HepG2 (cell line): Measurements from ENCODE around the gene EDNRB. TPM values are rescaled to one million over a fixed set of nuclear protein-coding genes. Genes with fewer than 3 reads are reported as not detected.

Experiments
- ATAC-seq: fragments of 200-7000 bp; cut with Tn5 transposase; 3 replicates; pipeline ENCODE4 v1.9.1; 2020; ENCODE audit warnings: mild to moderate bottlenecking, moderate library complexity
- BruUV-seq: library from RNA; stranded (reverse); fragments of 400-500 nt; replicated peaks from 2 replicates; lab custom pipeline; 2021; lab: Mats Ljungman, UMichigan
- CTCF ChIA-PET: fragments of 300-600 bp; formaldehyde crosslinking; extraction: SDS; loops from one replicate; lab custom pipeline; 2021; ENCODE audit warnings: low total read pairs, inconsistent platforms, low intra/inter-chr PET ratio; lab: Yijun Ruan, JAX
- POLR2A ChIA-PET: fragments of 350-600 bp; sonication (Branson Sonifier 250); formaldehyde crosslinking; loops from one replicate; lab custom pipeline; 2020; ENCODE audit warnings: antibody characterized with exemption, inconsistent platforms; lab: Yijun Ruan, JAX
- DNase-seq: peaks from one replicate; pipeline ENCODE4 v3.0.0-alpha.2; 2015; ENCODE audit warnings: low spot score
- FAIRE-seq: peaks from 3 replicates; lab custom pipeline; 2011; peaks lifted over from hg19 to GRCh38; lab: Jason Lieb, UNC
- H2AFZ ChIP-seq: one replicate; pipeline ENCODE4 v1.6.1; 2011; ENCODE audit warnings: low read length, inconsistent platforms
- H3K27ac ChIP-seq: fragments of 300-600 bp; 3 replicates; pipeline ENCODE4 v1.8.0; 2011; ENCODE audit warnings: mixed run types, mild to moderate bottlenecking, mixed read lengths, low read length, inconsistent platforms; ENCODE audit not compliant: insufficient read depth; ENCODE audit errors: extremely low read length
- H3K27me3 ChIP-seq, 2 experiments: fragments of 200-600 bp in 1 of 2; 2 replicates in 1 of 2; 3 replicates in 1 of 2; pipeline versions ENCODE4 v1.6.0 to v1.8.0; 2011; ENCODE audit warnings: low read length in 2 of 2, mild to moderate bottlenecking in 2 of 2, moderate library complexity in 2 of 2, inconsistent platforms in 1 of 2; ENCODE audit not compliant: insufficient read depth in 2 of 2, control insufficient read depth in 1 of 2
- H3K36me3 ChIP-seq, 2 experiments: fragments of 200-600 bp in 1 of 2; replicated peaks in 1 of 2; 2 replicates in 1 of 2; 3 replicates in 1 of 2; pipeline versions ENCODE4 v1.5.1 to v1.8.0; 2011; ENCODE audit warnings: low read length in 2 of 2, inconsistent platforms in 1 of 2; ENCODE audit not compliant: insufficient read depth in 2 of 2, control insufficient read depth in 1 of 2
- H3K4me1 ChIP-seq: 2 replicates; pipeline ENCODE4 v1.5.1; 2012; ENCODE audit warnings: low read length, inconsistent platforms; ENCODE audit not compliant: insufficient read depth
- H3K4me2 ChIP-seq: 2 replicates; pipeline ENCODE4 v1.6.0; 2011; ENCODE audit warnings: low read depth, low read length, inconsistent platforms
- H3K4me3 ChIP-seq, 3 experiments: fragments of 200-600 bp in 1 of 3; sonication (generic), shearing (Covaris generic) in 1 of 3; replicated peaks in 1 of 3; 2 replicates each; pipeline ENCODE4 v1.5.1; 2011 to 2016; ENCODE audit warnings: low read length in 3 of 3, inconsistent platforms in 2 of 3, low read depth in 2 of 3, mild to moderate bottlenecking in 2 of 3, control low read depth in 1 of 3, mixed read lengths in 1 of 3; ENCODE audit not compliant: insufficient read depth in 1 of 3
- H3K79me2 ChIP-seq: one replicate; pipeline ENCODE4 v1.6.1; 2011; ENCODE audit warnings: low read length, inconsistent platforms; ENCODE audit not compliant: insufficient read depth
- H3K9ac ChIP-seq: 2 replicates; pipeline ENCODE4 v1.6.0; 2011; ENCODE audit warnings: mild to moderate bottlenecking, low read depth, low read length, inconsistent platforms; ENCODE audit not compliant: insufficient read depth
- H3K9me3 ChIP-seq: 2 replicates; pipeline ENCODE4 v1.5.1; 2012; ENCODE audit warnings: mild to moderate bottlenecking, low read length
- H4K20me1 ChIP-seq: 2 replicates; pipeline ENCODE4 v1.6.0; 2011; ENCODE audit warnings: inconsistent platforms, mild to moderate bottlenecking, low read length, moderate library complexity; ENCODE audit not compliant: insufficient read depth
- CCDC6 ChIP-seq: sonication (generic); formaldehyde crosslinking; IDR thresholded peaks from 2 replicates; pipeline ENCODE4 v1.8.1; 2022; ENCODE audit warnings: mild to moderate bottlenecking, missing genetic modification reagents, moderate library complexity
- KDM1A ChIP-seq: IDR thresholded peaks from 2 replicates; pipeline ENCODE4 v1.6.1; 2016; ENCODE audit warnings: missing compliant biosample characterization
- PBX3 ChIP-seq: sonication (generic); formaldehyde crosslinking; IDR thresholded peaks from 2 replicates; pipeline ENCODE4 v1.8.1; 2023; ENCODE audit warnings: missing genetic modification reagents, inconsistent platforms, borderline replicate concordance
- POLR2AphosphoS5 ChIP-seq: IDR thresholded peaks from 2 replicates; pipeline ENCODE4 v1.6.1; 2012; ENCODE audit warnings: low read depth, low read length
- RFX5 ChIP-seq: IDR thresholded peaks from 2 replicates; pipeline ENCODE4 v1.6.1; 2011; ENCODE audit warnings: low read depth, low read length, improper control_type of control experiment
- SNAPC4 ChIP-seq: sonication (generic); formaldehyde crosslinking; IDR thresholded peaks from 2 replicates; pipeline ENCODE4 v1.4.0; 2020; ENCODE audit warnings: mild to moderate bottlenecking, missing genetic modification reagents
- TOPORS ChIP-seq: sonication (generic); formaldehyde crosslinking; IDR thresholded peaks from 2 replicates; pipeline ENCODE4 v1.8.0; 2023; ENCODE audit warnings: mild to moderate bottlenecking, missing genetic modification reagents
- ZBTB37 ChIP-seq: sonication (generic); formaldehyde crosslinking; IDR thresholded peaks from 2 replicates; pipeline ENCODE4 v1.4.0; 2020; ENCODE audit warnings: mild to moderate bottlenecking, missing genetic modification reagents
- ZBTB42 ChIP-seq: sonication (generic); formaldehyde crosslinking; IDR thresholded peaks from 2 replicates; pipeline ENCODE4 v1.5.0; 2020; ENCODE audit warnings: mild to moderate bottlenecking, missing genetic modification reagents
- ZNF235 ChIP-seq: sonication (generic); formaldehyde crosslinking; IDR thresholded peaks from 2 replicates; pipeline ENCODE4 v1.8.1; 2023; ENCODE audit warnings: mild to moderate bottlenecking, missing genetic modification reagents, borderline replicate concordance
- ZNF33A ChIP-seq: sonication (generic); formaldehyde crosslinking; IDR thresholded peaks from 2 replicates; pipeline ENCODE4 v1.5.1; 2020; ENCODE audit warnings: missing genetic modification reagents, mild to moderate bottlenecking, moderate library complexity, borderline replicate concordance
- ZNF512 ChIP-seq: sonication (generic); formaldehyde crosslinking; IDR thresholded peaks from 2 replicates; pipeline ENCODE4 v1.4.0; 2020; ENCODE audit warnings: mild to moderate bottlenecking, missing genetic modification reagents
- WGBS: methylation state at CpG from one replicate; pipeline ENCODE4 v1.1.6; 2017; ENCODE audit warnings: low lambda C conversion rate; 5-methylcytosine and 5-hydroxymethylcytosine counted together
- in situ Hi-C: cut with HindIII; loops from 2 replicates; pipeline ENCODE4 v1.10.0; 2017; ENCODE audit warnings: low pct_unique_long_range_greater_than_20kb; ENCODE audit not compliant: extremely low pct_ligation_motif_present
- intact Hi-C: fragments of 100-400 bp; cut with micrococcal nuclease; formaldehyde crosslinking; loops from one replicate; pipeline ENCODE4 v1.10.0; 2022; ENCODE audit not compliant: unreplicated experiment
- polyA plus RNA-seq, 8 experiments: library from polyadenylated mRNA; depleted of rRNA in 3 of 8; stranded (reverse) in 7 of 8; unstranded in 1 of 8; fragments of >200 nt; fragmentation: Illumina TruSeq in 4 of 8; extraction: Trizol in 4 of 8; gene quantifications; 2 replicates each; pipeline versions ENCODE4 v1.2.1 to v1.2.3, GENCODE V29; 2011 to 2016; ENCODE audit warnings: low read depth in 4 of 8, missing spikeins in 1 of 8, mixed read lengths in 1 of 8; ENCODE audit not compliant: insufficient read depth in 1 of 8
- total RNA-seq, 5 experiments: library from RNA; depleted of rRNA; stranded (reverse); fragments of >200 nt; fragmentation: Illumina TruSeq; extraction: Trizol; gene quantifications; 2 replicates each; pipeline ENCODE4 v1.2.3, GENCODE V29; 2016; ENCODE audit warnings: low read depth in 1 of 5

EDNRB gene
- total and polyA plus RNA-seq, 2 of the 13 experiments (the other 11 are each of a cell fraction or from before 2014, with no cell fraction given) = not detected

GRCh38 chr13:77894743-77895142 lies 23.9 kb downstream of the EDNRB start (continued):
- TF ChIP-seq PBX3 = no peak
- TF ChIP-seq, all 625 proteins: peak for 0

- ATAC-seq = no peak
- CTCF ChIA-PET = no interaction called here
- BruUV-seq = no TSS peak
These were observed 25.6 kb downstream of the EDNRB start for GRCh38 chr13:77893066-77893465.

More at GRCh38 chr13:77893066-77893465, 25.6 kb downstream of the EDNRB start:
- Histone ChIP-seq H3K27me3 (no peaks in the 10 kb centered on the region), H3K9ac (no peak overlapping the region), H4K20me1 (no peaks in the 10 kb centered on the region), H3K4me2 (no peak overlapping the region), H3K9me3 (peaks cover 7% of the 10 kb centered on the region; the same call in 1 of the 2 replicates), H3K27ac (no peak overlapping the region), H3K4me3 (no peak overlapping the region), H3K36me3 (no peaks in the 10 kb centered on the region), H3K4me1 (no peaks in the 10 kb centered on the region), H3K79me2 (no peaks in the 10 kb centered on the region), H2AFZ (no peak overlapping the region)
- 25% methylated on average over 6 of the region's 6 CpGs for WGBS
- DNase-seq (no peak), FAIRE-seq (no peak)
- intact Hi-C loops = no loop called here
- TF ChIP-seq TOPORS (CRISPR knock-in tag) (no peak), ZBTB42 (no peak), ZNF235 (CRISPR knock-in tag) (no peak), CCDC6 (no peak), ZNF512 (CRISPR knock-in tag) (no peak), POLR2AphosphoS5 (no peak), KDM1A (CRISPR knock-in tag) (no peak), RFX5 (no peak), SNAPC4 (CRISPR knock-in tag) (no peak), ZNF33A (CRISPR knock-in tag) (no peak), ZBTB37 (CRISPR knock-in tag) (no peak)
- POLR2A ChIA-PET = no interaction called here
- in situ Hi-C loops = no loop called here
